ENCODE data around the gene CCDC187. TPM values are rescaled to one million over a fixed set of nuclear protein-coding genes. Genes with fewer than 3 reads are reported as not detected.

The CCDC187 gene
- total RNA-seq, 1 donor from 2014 or later = not detected

DNA sequence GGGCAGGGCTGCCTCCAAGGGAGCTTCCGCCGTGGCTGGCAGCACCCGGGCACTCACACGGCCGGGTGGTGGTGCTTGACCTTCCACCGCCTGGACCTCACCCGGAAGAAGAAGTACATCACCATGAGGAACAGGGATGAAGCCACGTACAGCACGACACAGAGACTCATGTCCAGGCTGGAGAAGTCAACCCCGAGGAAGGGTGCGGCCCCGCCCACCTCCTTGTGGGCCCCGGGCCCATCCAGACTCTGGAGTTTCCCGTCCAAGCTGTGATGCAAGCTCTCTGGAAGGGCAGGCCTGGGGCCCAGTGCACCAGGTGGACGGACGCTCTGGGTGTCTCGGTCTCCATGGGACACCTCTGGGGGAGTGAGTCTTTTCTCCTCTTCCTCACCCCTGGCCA, 95.2 kb downstream of the CCDC187 start:
- H3K27ac ChIP-seq = no peak overlapping the region
- no peak for TF ChIP-seq POLR2AphosphoS5 (IDR thresholded peaks at IDR 0.05; ENCODE audit: insufficient read depth in 1 of 2, low read depth in 1 of 2)
- TF ChIP-seq, protein P1, sequence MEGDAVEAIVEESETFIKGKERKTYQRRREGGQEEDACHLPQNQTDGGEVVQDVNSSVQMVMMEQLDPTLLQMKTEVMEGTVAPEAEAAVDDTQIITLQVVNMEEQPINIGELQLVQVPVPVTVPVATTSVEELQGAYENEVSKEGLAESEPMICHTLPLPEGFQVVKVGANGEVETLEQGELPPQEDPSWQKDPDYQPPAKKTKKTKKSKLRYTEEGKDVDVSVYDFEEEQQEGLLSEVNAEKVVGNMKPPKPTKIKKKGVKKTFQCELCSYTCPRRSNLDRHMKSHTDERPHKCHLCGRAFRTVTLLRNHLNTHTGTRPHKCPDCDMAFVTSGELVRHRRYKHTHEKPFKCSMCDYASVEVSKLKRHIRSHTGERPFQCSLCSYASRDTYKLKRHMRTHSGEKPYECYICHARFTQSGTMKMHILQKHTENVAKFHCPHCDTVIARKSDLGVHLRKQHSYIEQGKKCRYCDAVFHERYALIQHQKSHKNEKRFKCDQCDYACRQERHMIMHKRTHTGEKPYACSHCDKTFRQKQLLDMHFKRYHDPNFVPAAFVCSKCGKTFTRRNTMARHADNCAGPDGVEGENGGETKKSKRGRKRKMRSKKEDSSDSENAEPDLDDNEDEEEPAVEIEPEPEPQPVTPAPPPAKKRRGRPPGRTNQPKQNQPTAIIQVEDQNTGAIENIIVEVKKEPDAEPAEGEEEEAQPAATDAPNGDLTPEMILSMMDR (IDR thresholded peaks at IDR 0.05) = no peak
- TF ChIP-seq POLR2A (IDR thresholded peaks at IDR 0.05) = no peak
- no peak overlapping the region for H3K4me3 ChIP-seq
- no peaks in the 10 kb centered on the region for H3K4me1 ChIP-seq
- H3K9me3 ChIP-seq = no peaks in the 10 kb centered on the region
- no peaks in the 10 kb centered on the region for H3K27me3 ChIP-seq
- DNase-seq (ENCODE audit: extremely low spot score in 2 of 2) = no peak
- intact Hi-C loops (cut with DNase I) = no loop called here
- peaks cover 0 to 13% of the 10 kb centered on the region in 2 donors for H3K36me3 ChIP-seq

- Histone ChIP-seq H3K4me3 (no peak overlapping the region), H3K36me3 (peaks cover 0 to 5% of the 10 kb centered on the region in 2 donors), H3K9me3 (no peaks in the 10 kb centered on the region), H3K27me3 (no peaks in the 10 kb centered on the region), H3K27ac (no peak overlapping the region), H3K4me1 (no peaks in the 10 kb centered on the region)
- no peak for TF ChIP-seq POLR2AphosphoS5 (IDR thresholded peaks at IDR 0.05; ENCODE audit: insufficient read depth in 1 of 2, low read depth in 1 of 2)
- no peak for TF ChIP-seq POLR2A (IDR thresholded peaks at IDR 0.05)
- TF ChIP-seq, protein P1 (IDR thresholded peaks at IDR 0.05) = no peak
- intact Hi-C loops (cut with DNase I) = no loop called here
- DNase-seq (ENCODE audit: extremely low spot score in 2 of 2) = no peak
These were observed 96.3 kb downstream of the CCDC187 start for GRCh38 chr9:136207616-136208015.

GRCh38 chr9:136206602-136207275, 97.2 kb downstream of the CCDC187 start:
- no peaks in the 10 kb centered on the region for H3K9me3 ChIP-seq
- H3K27ac ChIP-seq = no peak overlapping the region
- intact Hi-C loops (cut with DNase I) = no loop called here
- no peaks in the 10 kb centered on the region for H3K36me3 ChIP-seq
- no peak overlapping the region for H3K4me3 ChIP-seq
- no peaks in the 10 kb centered on the region for H3K27me3 ChIP-seq
- TF ChIP-seq POLR2AphosphoS5 (IDR thresholded peaks at IDR 0.05; ENCODE audit: insufficient read depth in 1 of 2, low read depth in 1 of 2) (no peak), POLR2A (IDR thresholded peaks at IDR 0.05) (no peak)
- H3K4me1 ChIP-seq = no peaks in the 10 kb centered on the region
- DNase-seq (ENCODE audit: extremely low spot score in 2 of 2) = no peak

DNA sequence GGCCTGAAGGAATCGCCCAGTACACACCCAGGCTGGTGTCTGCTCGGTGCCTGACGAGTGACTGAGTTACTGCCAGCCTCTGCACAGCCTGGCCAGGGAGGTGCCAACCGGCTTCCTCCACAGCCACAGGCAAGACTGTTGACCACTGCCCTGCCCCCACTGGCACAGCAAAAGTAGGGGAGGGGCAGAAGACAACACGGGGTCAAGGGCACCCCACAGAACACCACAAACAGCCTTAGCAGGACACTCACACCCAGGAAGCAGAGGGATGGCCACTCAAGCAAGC, 98.2 kb downstream of the CCDC187 start:
- H3K9me3 ChIP-seq = no peaks in the 10 kb centered on the region
- H3K4me3 ChIP-seq = no peak overlapping the region
- H3K4me1 ChIP-seq = no peaks in the 10 kb centered on the region
- DNase-seq (ENCODE audit: extremely low spot score in 2 of 2) = no peak
- TF ChIP-seq POLR2AphosphoS5 (IDR thresholded peaks at IDR 0.05; ENCODE audit: insufficient read depth in 1 of 2, low read depth in 1 of 2) = no peak
- TF ChIP-seq POLR2A (IDR thresholded peaks at IDR 0.05) = no peak
- TF ChIP-seq, protein P1 (IDR thresholded peaks at IDR 0.05) = no peak
- intact Hi-C loops (cut with DNase I) = no loop called here
- H3K27me3 ChIP-seq = no peaks in the 10 kb centered on the region
- H3K36me3 ChIP-seq = no peaks in the 10 kb centered on the region
- no peak overlapping the region for H3K27ac ChIP-seq

- Histone ChIP-seq H3K4me1 (no peaks in the 10 kb centered on the region), H3K36me3 (no peaks in the 10 kb centered on the region), H3K4me3 (no peak within 1 kb of the TSS), H3K9me3 (no peaks in the 10 kb centered on the region), H3K27me3 (no peaks in the 10 kb centered on the region), H3K27ac (no peak within 1 kb of the TSS)
- intact Hi-C loops (cut with DNase I) = loop anchor here (5.0 kb wide), 1 partner anchor 162 kb away; no protein-coding TSS in a partner anchor
- no peak for DNase-seq (ENCODE audit: extremely low spot score in 2 of 2)
- TF ChIP-seq POLR2AphosphoS5 (IDR thresholded peaks at IDR 0.05; ENCODE audit: insufficient read depth in 1 of 2, low read depth in 1 of 2) (no peak), POLR2A (IDR thresholded peaks at IDR 0.05) (no peak)
- TF ChIP-seq, protein P1 (IDR thresholded peaks at IDR 0.05) = no peak
These were observed 98.8 kb downstream of the CCDC187 start, which contains the start of gene LHX3 for GRCh38 chr9:136204838-136205706. LHX3 (minus strand) TSS chr9:136205128; CDS start chr9:136205012, 116 bp downstream.
